NCI-H460 (cell line): Measurements from ENCODE around the gene PABPC3. TPM values are rescaled to one million over a fixed set of nuclear protein-coding genes. Genes with fewer than 3 reads are reported as not detected.
A peak's percentile ranks its signal among the peaks of the same experiment; 100 is the strongest.

Experiments used
- DNase-seq: peaks from one replicate; pipeline ENCODE4 v3.0.0-alpha.2; 2016; ENCODE audit warnings: low read depth; ENCODE audit errors: extremely low read depth
- polyA plus RNA-seq: library from polyadenylated mRNA; depleted of rRNA; stranded (reverse); fragments of >200 nt; gene quantifications from 2 replicates; pipeline ENCODE4 v1.2.3, GENCODE V29; 2014; cell fraction: nucleus; rRNA removed
- total RNA-seq: library from RNA; depleted of rRNA; stranded (reverse); fragments of >200 nt; shearing (Covaris generic); gene quantifications from 2 replicates; pipeline ENCODE4 v1.2.3, GENCODE V29; 2014; rRNA removed

Gene PABPC3
- total RNA-seq: 0.02 TPM in 1 of 2 replicates, not detected in the other
- not detected in 2 replicates for polyA plus RNA-seq

DNA sequence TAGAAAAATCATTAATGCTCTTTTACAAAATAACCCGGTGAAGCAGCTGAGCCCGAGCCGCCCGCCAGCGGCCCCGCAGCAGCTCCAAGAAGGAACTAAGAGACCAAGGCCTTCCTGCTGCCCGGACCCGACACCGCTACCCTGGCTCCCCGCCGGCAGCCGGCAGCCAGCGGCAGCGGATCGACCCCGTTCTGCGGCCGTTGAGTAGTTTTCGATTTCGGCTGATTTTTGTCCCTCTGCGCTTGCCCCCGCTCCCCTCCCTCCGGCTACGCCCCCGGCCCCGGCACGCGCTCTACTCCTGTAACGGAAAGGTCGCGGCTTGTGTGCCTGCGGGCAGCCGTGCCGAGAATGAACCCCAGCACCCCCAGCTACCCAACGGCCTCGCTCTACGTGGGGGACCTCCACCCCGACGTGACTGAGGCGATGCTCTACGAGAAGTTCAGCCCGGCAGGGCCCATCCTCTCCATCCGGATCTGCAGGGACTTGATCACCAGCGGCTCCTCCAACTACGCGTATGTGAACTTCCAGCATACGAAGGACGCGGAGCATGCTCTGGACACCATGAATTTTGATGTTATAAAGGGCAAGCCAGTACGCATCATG lies at the start of gene PABPC3:
Gene PABPC3, plus strand, starts transcription at position 286 of the 603 bp plus-strand sequence. Its CDS starts 63 bp downstream, at position 349.
- no peak for DNase-seq

- no peak for DNase-seq
Measured at GRCh38 chr13:25046274-25046984, 49.5 kb upstream of the PABPC3 start.

DNA sequence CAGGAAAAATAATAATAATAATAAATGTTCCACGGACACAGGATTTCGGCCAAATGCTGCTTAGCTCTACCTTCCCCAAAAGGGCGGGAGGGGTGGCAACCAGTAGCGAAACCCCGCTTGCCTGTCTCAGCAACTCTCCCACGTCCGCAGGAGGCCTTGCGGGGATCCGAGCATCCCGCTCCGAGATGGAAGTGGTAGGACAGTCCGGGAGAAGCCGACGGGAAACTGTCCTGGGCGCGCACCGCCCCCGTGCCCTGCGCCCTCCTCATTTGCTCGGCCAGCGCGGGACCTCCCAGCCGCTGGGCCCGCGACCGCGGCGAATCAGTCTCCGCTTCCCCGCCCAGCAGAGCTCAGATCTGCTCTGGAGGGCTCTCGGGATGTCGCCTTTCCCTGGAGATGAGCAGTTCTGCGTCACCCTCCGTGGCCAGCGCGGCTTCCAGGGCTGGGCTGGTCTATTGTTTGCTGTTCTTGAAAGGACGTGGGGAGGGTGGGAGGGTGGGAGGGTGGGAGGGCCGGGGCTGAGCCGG lies 48.9 kb upstream of the PABPC3 start:
- DNase-seq: no peak

DNA sequence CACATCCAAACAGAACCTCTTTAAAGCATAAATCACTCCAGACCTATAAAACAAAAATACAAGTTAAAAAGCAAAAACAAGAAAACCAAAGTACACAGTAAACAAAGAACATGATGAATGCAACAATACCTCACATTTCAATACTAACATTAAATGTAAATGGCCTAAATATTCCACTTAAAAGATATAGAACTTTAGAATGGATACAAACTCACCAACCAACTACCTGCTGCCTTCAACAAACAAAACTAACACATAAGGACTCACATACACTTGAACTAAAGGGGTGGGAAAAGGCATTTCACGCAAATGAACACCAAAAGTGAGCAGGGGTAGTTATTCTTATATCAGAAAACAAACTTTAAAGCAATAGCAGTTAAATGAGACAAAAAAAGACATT lies 44.9 kb upstream of the PABPC3 start:
- no peak for DNase-seq

DNA sequence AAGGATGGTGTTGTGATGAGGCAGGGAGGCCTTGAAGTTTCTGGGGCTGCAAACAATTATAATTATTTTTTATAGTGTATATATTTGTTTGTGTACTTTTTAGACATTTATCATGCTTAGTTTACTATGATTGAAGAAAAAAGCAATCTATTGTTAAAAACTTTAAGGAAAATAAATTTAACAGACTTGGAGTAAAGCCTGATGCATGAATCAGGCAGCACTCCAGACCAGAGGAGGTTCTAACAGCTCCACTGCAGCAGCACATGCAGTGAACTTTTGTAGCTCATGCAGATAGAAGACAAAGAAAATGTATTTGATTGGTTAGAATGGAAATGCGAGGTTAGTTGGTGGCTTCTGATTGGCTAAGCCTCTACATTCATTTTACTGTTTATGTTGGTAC lies 36.8 kb upstream of the PABPC3 start:
- DNase-seq: no peak

GRCh38 chr13:25059958-25060357 lies 36.0 kb upstream of the PABPC3 start:
- DNase-seq: no peak

- DNase-seq: no peak
Measured at GRCh38 chr13:25062479-25062878, 33.5 kb upstream of the PABPC3 start.

GRCh38 chr13:25064396-25064795 lies 31.5 kb upstream of the PABPC3 start:
- no peak for DNase-seq

- no peak for DNase-seq
Measured at GRCh38 chr13:25065974-25066770, 29.8 kb upstream of the PABPC3 start.

- DNase-seq: no peak
Measured at GRCh38 chr13:25067064-25067463, 28.9 kb upstream of the PABPC3 start.

DNA sequence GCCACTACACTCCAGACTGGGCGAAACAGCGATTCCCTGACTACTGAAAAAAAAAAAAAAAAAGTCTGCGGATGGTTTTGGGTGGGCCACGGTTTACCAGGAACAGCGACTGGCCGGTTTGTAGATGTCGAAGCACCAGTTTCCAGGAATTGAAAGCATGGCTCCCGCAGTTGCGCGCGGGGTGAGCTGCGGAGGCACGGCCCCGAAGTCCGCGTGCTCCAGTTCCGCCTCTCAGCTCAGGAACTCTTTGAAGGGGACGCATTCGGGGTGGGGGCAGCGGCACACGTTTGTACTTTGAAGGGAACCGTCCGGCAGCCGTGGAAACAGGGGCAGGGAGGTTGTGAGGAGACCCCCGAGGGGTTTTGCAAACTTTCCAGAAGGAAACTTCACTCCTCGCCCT lies 27.1 kb upstream of the PABPC3 start:
- no peak for DNase-seq

GRCh38 chr13:25069236-25069635 lies 26.7 kb upstream of the PABPC3 start:
- no peak for DNase-seq

GRCh38 chr13:25069911-25070310 lies 26.0 kb upstream of the PABPC3 start:
- DNase-seq: no peak

DNA sequence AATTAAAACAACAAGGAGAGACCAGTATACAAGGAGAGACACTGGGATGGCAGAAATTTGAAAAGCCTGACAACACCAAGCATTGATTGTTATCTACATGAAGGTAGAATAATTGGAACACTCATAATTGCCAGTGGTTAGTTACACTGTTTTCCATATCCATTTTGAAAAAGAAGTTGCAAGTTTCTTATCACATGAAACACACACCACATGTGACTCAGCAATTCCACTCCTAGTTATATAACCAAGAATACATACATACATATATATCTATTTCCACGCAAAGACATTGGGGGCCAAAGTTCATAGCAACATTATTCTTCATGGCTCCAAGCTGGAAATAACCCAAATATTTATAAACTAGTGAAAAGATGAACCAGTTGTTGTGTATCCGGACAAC lies 15.2 kb upstream of the PABPC3 start:
- DNase-seq: no peak

DNA sequence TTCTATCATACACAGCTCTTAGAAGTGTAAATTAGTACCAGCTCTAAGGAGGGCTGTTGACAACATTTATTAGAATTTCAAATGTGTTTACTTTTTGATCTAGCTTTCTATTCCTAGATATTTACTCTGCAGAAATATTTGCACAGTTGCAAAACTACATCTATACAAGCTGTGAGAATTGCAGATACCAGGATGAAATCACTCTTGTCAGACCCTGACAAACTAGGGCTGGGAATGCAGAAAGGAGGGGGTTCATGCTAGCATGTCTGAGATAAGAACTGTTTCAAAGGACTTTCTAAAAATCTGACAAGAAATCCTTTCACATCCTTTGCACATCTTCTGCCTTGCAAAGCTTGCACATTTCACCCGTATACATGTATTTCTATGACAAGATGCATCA lies 11.8 kb upstream of the PABPC3 start:
- no peak for DNase-seq

DNA sequence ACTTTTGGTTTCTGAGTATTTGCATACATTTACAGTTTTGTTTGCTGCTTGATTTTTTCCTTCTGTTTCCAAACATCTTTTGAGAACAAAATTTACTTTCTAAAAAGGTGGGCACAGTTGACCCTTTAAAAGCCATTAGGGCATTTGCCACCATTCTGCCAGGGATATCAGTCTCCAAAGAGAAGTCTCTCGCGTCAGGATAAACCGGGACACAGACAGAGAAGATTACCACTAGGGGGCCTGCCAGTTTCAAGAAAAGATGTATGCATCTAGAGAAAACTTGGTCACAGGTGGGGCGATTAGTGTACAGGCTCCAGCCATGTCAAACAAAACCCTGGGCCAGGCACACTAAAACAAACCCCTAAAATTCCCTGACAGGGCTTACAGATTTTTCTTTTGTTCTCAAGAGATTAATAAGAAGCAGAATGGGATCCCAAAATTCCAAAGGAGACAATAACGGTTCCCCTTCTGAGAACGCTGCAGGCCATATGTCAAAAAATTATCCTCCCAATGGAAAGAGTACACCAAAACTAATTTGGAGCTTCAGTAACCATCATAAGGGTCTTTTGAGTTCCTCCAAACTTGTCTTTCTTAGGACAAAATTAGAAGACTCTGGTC lies 10.7 kb upstream of the PABPC3 start:
- DNase-seq: peak; percentile 39

GRCh38 chr13:25088562-25089221 lies 7.2 kb upstream of the PABPC3 start:
- no peak for DNase-seq

- no peak for DNase-seq
Measured at GRCh38 chr13:25097426-25097825, 1.5 kb downstream of the PABPC3 start.

DNA sequence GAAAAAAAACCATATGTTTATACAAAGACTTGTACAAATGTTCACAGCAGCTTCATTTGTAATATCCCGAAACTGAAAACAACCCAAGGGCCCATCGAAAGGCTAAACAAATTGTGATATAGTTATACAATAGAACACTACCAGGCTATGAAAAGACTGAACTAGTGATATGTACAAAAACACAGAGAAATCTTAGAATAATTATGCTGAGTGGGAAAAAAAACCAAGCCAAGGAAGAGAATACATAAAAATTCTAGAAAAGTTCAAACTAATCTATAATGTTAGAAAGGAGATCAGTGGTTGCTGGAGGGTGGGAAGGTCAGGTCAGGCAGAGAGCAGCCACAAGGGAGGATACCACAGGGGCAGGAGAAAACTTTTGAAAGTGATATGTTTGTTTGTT lies 7.8 kb downstream of the PABPC3 start:
- DNase-seq: no peak

GRCh38 chr13:25109341-25109740 lies 13.4 kb downstream of the PABPC3 start:
- DNase-seq: no peak
